Panc1 (cell line): ENCODE results near the gene TRAPPC2L. TPM values are rescaled to one million over a fixed set of nuclear protein-coding genes. Genes with fewer than 3 reads are reported as not detected.

Source experiments
- ATAC-seq: fragments of 200-7000 bp; cut with Tn5 transposase; 2 replicates; pipeline ENCODE4 v1.9.1; 2020; ENCODE audit warnings: mild to moderate bottlenecking, moderate library complexity
- BruUV-seq: library from RNA; stranded (reverse); fragments of 400-500 nt; replicated peaks from 2 replicates; lab custom pipeline; 2021; lab: Mats Ljungman, UMichigan
- CTCF ChIA-PET: fragments of 300-600 bp; sonication (Branson Sonifier 250); formaldehyde crosslinking; loops from one replicate; lab custom pipeline; 2022; ENCODE audit warnings: antibody characterized with exemption; lab: Charles Lee
- POLR2A ChIA-PET: fragments of 300-600 bp; sonication (Branson Sonifier 250); formaldehyde crosslinking; loops from one replicate; lab custom pipeline; 2022; ENCODE audit warnings: antibody characterized with exemption; lab: Charles Lee
- DNase-seq: peaks from one replicate; pipeline ENCODE4 v3.0.0-alpha.2; 2010; ENCODE audit warnings: low read depth, low spot score
- H3K27ac ChIP-seq: 2 replicates; pipeline ENCODE4 v1.5.1; 2011; ENCODE audit warnings: mild to moderate bottlenecking, low read length, inconsistent platforms
- H3K27me3 ChIP-seq: fragments of 200-500 bp; sonication (Bioruptor generic); 2 replicates; pipeline ENCODE4 v1.6.0; 2014; ENCODE audit warnings: low read length, inconsistent platforms; ENCODE audit not compliant: control insufficient read depth, insufficient read depth
- H3K36me3 ChIP-seq: fragments of 200-500 bp; sonication (Bioruptor generic); 2 replicates; pipeline ENCODE4 v1.5.1; 2014; ENCODE audit warnings: inconsistent platforms, mild to moderate bottlenecking, low read length, moderate library complexity; ENCODE audit not compliant: control insufficient read depth, insufficient read depth
- H3K4me1 ChIP-seq: 2 replicates; pipeline ENCODE4 v1.5.1; 2011; ENCODE audit warnings: inconsistent platforms, mild to moderate bottlenecking, low read length, moderate library complexity; ENCODE audit not compliant: control insufficient read depth, insufficient read depth
- H3K4me3 ChIP-seq, 2 experiments: 2 replicates each; pipeline ENCODE4 v1.5.1; 2011 to 2012; ENCODE audit warnings: low read depth in 2 of 2, low read length in 2 of 2, mild to moderate bottlenecking in 2 of 2, inconsistent platforms in 1 of 2, moderate library complexity in 1 of 2
- H3K9me3 ChIP-seq: fragments of 200-500 bp; sonication (Bioruptor generic); 2 replicates; pipeline ENCODE4 v1.5.1; 2014; ENCODE audit warnings: low read depth, mild to moderate bottlenecking, inconsistent platforms, low read length, moderate library complexity; ENCODE audit not compliant: control insufficient read depth, insufficient read depth
- POLR2AphosphoS5 ChIP-seq: IDR thresholded peaks from 2 replicates; pipeline ENCODE4 v1.6.1; 2012; ENCODE audit warnings: mild to moderate bottlenecking, low read depth, low read length, moderate library complexity
- SIN3A ChIP-seq: IDR thresholded peaks from 2 replicates; pipeline ENCODE4 v1.6.1; 2012; ENCODE audit warnings: low read depth, mild to moderate bottlenecking, low read length, moderate library complexity, borderline replicate concordance; ENCODE audit not compliant: insufficient read depth
- TCF7L2 ChIP-seq: IDR thresholded peaks from 2 replicates; pipeline ENCODE4 v1.6.1; 2011; ENCODE audit warnings: mild to moderate bottlenecking, low read depth, low read length, inconsistent platforms
- in situ Hi-C: cut with HindIII; loops from 2 replicates; pipeline ENCODE4 v1.10.0; 2016; ENCODE audit warnings: low sequenced_read_pairs, low pct_unique_long_range_greater_than_20kb
- intact Hi-C: fragments of 100-400 bp; cut with micrococcal nuclease; formaldehyde crosslinking; loops from one replicate; pipeline ENCODE4 v1.10.0; 2022; ENCODE audit not compliant: unreplicated experiment
- total RNA-seq: library from RNA; stranded (reverse); gene quantifications from one replicate; pipeline ENCODE4 v1.2.1, GENCODE V29; 2021; ENCODE audit not compliant: unreplicated experiment
- TF ChIP-seq, protein P1 (sequence below), 2 experiments: IDR thresholded peaks; 2 replicates each; pipeline ENCODE4 v1.6.1; 2011 to 2012; ENCODE audit warnings: low read depth in 2 of 2, control low read depth in 1 of 2, low read length in 1 of 2, mild to moderate bottlenecking in 1 of 2, moderate library complexity in 1 of 2; ENCODE audit not compliant: insufficient read depth in 1 of 2
- TF ChIP-seq, protein P2 (sequence below): fragments of 450-650 bp; IDR thresholded peaks from 2 replicates; pipeline ENCODE4 v1.5.1; 2017; ENCODE audit warnings: mild to moderate bottlenecking

The TRAPPC2L gene
- total RNA-seq, 1 experiment from 2014 or later = 73.8 TPM

DNA sequence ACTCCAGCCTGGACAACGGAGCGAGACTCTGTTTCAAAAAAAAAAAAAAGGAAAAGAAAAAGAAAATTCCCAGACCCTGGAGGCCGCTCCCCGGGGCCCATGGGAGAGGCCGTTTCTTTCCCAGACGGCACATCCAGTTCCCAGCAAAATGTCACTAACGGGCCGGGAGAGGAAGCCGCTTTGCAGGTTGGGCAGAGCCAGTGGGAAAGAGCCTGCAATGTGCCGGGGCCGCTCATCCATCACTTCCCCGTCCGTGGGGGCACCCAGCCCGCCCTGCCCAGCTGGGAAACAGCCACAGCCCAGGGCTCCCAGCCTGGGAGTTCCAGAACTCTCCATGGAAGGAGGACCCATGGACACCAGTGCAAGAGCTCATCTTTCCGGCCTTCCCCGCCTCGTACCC lies 51.4 kb downstream of the TRAPPC2L start:
- CTCF ChIA-PET = no interaction called here
- POLR2A ChIA-PET = no interaction called here
- Histone ChIP-seq H3K36me3 (no peaks in the 10 kb centered on the region), H3K4me3 (no peak overlapping the region), H3K4me1 (peaks cover 13% of the 10 kb centered on the region; the same call in 1 of the 2 replicates), H3K27me3 (no peaks in the 10 kb centered on the region), H3K9me3 (no peaks in the 10 kb centered on the region), H3K27ac (no peak overlapping the region)
- BruUV-seq = no TSS peak
- in situ Hi-C loops (no loop called here), intact Hi-C loops (no loop called here)
- no peak for DNase-seq
- ATAC-seq = no peak
- TF ChIP-seq, protein P1, sequence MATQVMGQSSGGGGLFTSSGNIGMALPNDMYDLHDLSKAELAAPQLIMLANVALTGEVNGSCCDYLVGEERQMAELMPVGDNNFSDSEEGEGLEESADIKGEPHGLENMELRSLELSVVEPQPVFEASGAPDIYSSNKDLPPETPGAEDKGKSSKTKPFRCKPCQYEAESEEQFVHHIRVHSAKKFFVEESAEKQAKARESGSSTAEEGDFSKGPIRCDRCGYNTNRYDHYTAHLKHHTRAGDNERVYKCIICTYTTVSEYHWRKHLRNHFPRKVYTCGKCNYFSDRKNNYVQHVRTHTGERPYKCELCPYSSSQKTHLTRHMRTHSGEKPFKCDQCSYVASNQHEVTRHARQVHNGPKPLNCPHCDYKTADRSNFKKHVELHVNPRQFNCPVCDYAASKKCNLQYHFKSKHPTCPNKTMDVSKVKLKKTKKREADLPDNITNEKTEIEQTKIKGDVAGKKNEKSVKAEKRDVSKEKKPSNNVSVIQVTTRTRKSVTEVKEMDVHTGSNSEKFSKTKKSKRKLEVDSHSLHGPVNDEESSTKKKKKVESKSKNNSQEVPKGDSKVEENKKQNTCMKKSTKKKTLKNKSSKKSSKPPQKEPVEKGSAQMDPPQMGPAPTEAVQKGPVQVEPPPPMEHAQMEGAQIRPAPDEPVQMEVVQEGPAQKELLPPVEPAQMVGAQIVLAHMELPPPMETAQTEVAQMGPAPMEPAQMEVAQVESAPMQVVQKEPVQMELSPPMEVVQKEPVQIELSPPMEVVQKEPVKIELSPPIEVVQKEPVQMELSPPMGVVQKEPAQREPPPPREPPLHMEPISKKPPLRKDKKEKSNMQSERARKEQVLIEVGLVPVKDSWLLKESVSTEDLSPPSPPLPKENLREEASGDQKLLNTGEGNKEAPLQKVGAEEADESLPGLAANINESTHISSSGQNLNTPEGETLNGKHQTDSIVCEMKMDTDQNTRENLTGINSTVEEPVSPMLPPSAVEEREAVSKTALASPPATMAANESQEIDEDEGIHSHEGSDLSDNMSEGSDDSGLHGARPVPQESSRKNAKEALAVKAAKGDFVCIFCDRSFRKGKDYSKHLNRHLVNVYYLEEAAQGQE (IDR thresholded peaks at IDR 0.05; ENCODE audit: insufficient read depth in 1 of 2, low read depth in 2 of 2, low read length in 1 of 2) = no peak
- TF ChIP-seq POLR2AphosphoS5 (no peak), SIN3A (no peak), TCF7L2 (no peak)
- TF ChIP-seq, protein P2, sequence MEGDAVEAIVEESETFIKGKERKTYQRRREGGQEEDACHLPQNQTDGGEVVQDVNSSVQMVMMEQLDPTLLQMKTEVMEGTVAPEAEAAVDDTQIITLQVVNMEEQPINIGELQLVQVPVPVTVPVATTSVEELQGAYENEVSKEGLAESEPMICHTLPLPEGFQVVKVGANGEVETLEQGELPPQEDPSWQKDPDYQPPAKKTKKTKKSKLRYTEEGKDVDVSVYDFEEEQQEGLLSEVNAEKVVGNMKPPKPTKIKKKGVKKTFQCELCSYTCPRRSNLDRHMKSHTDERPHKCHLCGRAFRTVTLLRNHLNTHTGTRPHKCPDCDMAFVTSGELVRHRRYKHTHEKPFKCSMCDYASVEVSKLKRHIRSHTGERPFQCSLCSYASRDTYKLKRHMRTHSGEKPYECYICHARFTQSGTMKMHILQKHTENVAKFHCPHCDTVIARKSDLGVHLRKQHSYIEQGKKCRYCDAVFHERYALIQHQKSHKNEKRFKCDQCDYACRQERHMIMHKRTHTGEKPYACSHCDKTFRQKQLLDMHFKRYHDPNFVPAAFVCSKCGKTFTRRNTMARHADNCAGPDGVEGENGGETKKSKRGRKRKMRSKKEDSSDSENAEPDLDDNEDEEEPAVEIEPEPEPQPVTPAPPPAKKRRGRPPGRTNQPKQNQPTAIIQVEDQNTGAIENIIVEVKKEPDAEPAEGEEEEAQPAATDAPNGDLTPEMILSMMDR = no peak

- Histone ChIP-seq H3K4me3 (no peak overlapping the region), H3K27ac (no peak overlapping the region), H3K9me3 (no peaks in the 10 kb centered on the region), H3K36me3 (no peaks in the 10 kb centered on the region), H3K27me3 (no peaks in the 10 kb centered on the region), H3K4me1 (peaks cover 13% of the 10 kb centered on the region; the same call in 1 of the 2 replicates)
- CTCF ChIA-PET = no interaction called here
- ATAC-seq (no peak), DNase-seq (no peak)
- POLR2A ChIA-PET = no interaction called here
- BruUV-seq = no TSS peak
- intact Hi-C loops (no loop called here), in situ Hi-C loops (no loop called here)
- TF ChIP-seq, protein P1 (IDR thresholded peaks at IDR 0.05; ENCODE audit: insufficient read depth in 1 of 2, low read depth in 2 of 2, low read length in 1 of 2) = no peak
- TF ChIP-seq, protein P2 = no peak
- TF ChIP-seq SIN3A (no peak), TCF7L2 (no peak), POLR2AphosphoS5 (no peak)
Observed at GRCh38 chr16:88909431-88910210, 52.7 kb downstream of the TRAPPC2L start.
